GM12873 (cell line): ENCODE data around the gene SCN2A.

Experiments
- TF ChIP-seq, protein P1 (sequence below): IDR thresholded peaks from 2 replicates; pipeline ENCODE4 v1.5.1; 2012; ENCODE audit warnings: low read depth, mild to moderate bottlenecking, moderate library complexity, low read length, control low read depth; ENCODE audit not compliant: insufficient read depth; ENCODE audit errors: missing control alignments

SCN2A gene

DNA sequence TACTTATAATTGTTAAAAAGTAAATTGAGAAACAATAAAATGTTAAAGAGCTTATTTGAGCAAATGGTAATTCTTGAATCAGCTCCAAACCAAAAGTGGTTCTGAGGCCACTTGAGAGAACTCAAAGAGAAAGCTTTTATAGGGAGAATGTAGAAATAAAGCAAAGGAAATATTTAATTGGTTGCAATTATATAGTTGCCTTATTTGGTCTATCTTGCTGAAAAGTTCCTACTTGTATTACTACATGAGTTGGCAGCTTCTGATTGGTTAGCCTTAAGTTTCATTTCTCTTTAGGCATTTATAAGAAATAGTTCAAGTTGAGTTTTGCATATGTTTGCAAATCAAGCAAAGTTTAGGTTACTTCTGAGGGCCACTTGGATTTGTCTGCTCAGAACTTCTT lies 38.1 kb downstream of the SCN2A start:
- TF ChIP-seq, protein P1, sequence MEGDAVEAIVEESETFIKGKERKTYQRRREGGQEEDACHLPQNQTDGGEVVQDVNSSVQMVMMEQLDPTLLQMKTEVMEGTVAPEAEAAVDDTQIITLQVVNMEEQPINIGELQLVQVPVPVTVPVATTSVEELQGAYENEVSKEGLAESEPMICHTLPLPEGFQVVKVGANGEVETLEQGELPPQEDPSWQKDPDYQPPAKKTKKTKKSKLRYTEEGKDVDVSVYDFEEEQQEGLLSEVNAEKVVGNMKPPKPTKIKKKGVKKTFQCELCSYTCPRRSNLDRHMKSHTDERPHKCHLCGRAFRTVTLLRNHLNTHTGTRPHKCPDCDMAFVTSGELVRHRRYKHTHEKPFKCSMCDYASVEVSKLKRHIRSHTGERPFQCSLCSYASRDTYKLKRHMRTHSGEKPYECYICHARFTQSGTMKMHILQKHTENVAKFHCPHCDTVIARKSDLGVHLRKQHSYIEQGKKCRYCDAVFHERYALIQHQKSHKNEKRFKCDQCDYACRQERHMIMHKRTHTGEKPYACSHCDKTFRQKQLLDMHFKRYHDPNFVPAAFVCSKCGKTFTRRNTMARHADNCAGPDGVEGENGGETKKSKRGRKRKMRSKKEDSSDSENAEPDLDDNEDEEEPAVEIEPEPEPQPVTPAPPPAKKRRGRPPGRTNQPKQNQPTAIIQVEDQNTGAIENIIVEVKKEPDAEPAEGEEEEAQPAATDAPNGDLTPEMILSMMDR, result no peak

DNA sequence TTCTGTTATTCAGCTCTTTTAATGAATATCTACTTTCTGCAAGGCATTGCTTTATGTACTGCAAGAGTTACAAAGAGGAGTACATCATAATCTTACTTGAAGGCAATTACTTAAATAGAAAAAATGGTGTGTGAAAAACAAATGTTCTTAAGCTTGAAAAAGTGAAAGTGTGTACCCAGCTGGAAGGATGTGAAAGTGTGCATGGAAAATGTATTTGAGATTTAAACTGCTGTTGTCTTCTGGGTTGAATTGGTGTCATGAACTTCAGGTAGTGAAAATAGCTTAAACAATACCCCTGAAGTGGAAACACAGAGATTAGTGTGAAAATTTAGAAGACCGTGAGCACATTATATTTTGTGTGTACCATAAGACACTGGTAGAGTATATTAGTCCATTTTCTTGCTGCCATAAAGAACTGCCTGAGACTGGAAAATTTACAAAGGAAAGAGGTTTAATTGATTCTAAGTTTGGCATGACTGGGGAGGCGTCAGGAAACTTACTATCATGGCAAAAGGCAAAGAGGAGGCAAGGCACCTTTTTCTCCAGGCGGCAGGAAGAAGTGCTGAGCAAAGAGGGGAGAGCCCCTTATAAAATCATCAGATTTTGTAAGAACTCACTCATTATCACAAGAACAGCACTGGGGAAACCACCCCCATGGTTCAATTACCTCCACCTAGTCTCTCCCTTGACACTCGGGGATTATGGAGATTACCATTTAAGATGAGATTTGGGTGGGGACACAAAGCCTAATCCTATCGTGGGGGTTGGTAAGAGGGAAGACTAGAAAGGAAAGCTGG lies 38.8 kb downstream of the SCN2A start:
- TF ChIP-seq, protein P1, result no peak

DNA sequence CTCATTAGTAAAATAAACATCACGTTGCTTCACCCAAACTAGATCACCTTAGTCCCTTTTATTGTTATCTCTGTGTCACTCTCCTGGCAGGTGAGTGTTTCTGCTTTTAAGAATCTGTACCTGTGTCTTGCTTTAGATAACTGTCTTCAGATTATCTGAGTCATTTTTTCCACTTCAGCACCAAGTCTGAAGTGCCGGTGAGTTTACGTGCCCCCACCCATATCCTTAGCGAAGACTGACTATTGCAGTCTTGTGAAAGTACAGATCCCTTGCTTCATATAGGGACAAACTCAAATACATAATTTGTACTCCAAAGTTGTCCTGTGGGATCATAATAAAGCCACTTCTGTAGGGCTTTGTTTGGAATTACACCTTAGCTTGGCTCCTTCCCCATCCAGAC lies 41.1 kb downstream of the SCN2A start:
- TF ChIP-seq, protein P1, result no peak

DNA sequence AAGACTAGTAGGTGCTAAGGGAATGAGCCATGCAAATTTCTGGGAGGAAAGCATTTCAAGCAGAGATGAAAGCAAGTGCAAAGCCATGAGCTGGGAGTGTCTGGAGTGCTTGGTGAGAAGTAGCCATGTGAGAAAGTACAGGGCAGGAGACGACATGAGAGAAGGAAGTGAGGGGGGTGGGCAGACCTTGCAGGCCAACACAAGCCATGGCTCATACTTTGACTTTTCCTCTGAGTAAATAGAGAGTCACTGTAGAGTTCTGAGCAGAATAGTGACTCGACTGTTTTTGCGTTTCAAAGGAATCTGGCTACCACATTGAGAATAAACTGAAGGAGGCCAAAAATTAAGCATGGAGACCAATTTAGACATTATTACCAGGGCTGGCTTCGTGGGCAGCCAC lies 42.2 kb downstream of the SCN2A start:
- TF ChIP-seq, protein P1, result no peak

DNA sequence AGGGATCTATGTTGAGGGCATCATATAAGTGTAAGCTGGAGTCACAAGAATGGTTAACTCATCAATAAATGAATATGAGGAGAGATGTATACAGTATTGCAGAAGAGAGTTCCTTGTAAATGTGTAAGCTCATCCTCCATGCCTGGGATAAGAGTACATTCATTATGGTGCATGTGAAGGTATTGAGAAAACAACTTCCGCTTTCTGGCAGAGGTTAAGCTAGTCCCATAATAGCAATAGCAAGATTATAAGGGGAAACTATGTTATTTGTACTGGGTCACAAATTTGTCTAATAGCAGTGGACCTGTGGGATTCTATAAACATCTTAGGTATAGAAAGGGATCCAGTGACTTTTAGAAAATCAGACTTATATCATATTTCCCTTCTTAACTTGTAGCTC lies 44.1 kb downstream of the SCN2A start:
- TF ChIP-seq, protein P1, result no peak

DNA sequence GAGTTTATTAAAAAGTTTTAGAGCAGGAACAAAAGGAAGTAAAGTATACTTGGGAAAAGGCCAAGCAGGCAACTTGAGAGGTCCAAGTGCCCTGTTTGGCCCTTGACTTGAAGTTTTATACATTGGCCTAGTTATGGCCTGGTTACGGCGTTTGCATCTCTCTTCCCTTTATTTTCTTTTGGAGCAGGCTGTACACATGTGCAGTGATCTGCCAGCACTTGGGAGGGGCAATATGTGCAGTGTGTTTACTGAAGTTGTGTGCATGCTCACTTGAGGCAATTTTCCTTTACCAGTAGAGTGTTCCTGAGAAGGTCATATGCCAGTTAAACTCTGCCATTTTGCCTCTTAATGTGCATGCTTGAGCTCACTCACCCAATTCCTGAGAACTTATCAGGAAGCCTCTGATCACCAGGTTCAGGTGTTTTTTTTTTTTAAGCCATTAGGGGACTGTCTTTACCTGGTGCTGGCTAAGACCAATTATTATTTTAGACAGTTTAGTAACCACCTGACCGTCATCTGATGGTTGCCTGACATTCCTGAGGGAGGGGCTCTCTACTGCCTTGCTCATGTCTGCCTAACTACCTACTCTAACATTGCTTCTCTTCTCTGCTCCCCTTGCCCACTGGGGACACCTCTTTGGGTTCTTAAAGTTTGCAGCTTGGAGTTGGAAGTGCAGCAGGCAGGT lies 48.0 kb downstream of the SCN2A start:
- TF ChIP-seq, protein P1, result no peak

DNA sequence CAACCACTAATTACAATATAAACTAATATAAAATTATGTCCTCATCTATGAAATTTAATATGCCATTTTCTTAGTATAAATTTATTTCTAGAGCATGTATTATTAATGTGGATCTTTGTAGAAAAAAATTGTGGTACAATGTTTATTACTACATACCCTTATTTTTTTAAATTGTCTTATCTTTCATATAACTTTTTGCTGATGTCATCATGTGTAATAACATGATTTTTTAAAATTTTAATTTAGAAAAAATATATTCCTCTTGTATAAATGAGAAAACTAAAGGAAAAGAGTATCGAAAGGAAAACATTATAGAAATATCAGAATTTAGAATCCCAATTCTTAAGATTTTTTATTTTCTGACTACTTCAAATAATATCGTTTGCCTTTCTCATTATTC lies 49.9 kb downstream of the SCN2A start:
- TF ChIP-seq, protein P1, result no peak
